ENCODE measurements around the gene MATN1.
A peak's percentile ranks its signal among the peaks of the same experiment; 100 is the strongest.

The MATN1 gene

DNA sequence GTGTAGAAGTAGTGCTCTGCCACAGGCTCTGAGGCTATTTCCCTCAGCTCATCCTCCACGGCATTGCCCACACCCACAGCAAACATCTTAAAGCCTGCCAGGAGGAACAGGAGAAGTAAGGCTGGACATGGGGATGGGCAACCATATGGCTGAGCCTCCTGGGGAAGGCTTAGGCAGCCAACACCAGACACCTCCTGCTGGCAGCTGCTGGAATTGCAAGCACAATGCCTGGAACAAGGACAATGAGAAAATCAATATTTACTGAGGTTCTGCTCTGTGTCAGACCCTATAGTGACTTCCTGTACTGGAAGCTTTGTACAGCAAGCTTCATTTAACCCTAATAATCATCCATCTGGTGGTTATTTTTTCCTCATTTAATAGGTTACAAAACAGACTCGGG lies 8.2 kb downstream of the MATN1 start:
- peak; percentile 34 for DNase-seq

GRCh38 chr1:30714536-30715090 lies 8.8 kb downstream of the MATN1 start:
- no peak for DNase-seq

- no peak for DNase-seq
These were observed 9.4 kb downstream of the MATN1 start for GRCh38 chr1:30714025-30714424.

DNA sequence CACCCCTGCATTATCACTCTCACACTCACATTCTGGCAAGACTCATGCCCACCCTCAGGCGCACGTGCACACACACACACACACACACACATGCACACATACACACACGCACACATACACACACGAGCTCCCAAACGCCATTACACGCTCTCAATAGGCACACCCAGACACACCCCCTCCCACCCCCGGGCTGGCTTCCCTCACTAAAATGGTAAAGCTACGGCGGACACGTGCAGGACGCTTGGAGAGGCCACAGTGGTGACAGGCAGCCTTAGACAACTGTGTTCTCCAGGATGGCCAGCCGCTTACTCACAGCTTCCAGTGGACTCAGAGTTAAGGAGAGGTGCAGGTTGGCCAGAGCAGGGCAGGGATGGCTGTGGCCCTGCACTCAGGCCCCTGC lies 10.1 kb downstream of the MATN1 start:
- no peak for DNase-seq

GRCh38 chr1:30712583-30712982 lies 10.8 kb downstream of the MATN1 start:
- no peak for DNase-seq

GRCh38 chr1:30710407-30710806 lies 13.0 kb downstream of the MATN1 start:
- no peak for DNase-seq

- DNase-seq = no peak
These were observed 15.0 kb downstream of the MATN1 start for GRCh38 chr1:30708361-30708728.

DNA sequence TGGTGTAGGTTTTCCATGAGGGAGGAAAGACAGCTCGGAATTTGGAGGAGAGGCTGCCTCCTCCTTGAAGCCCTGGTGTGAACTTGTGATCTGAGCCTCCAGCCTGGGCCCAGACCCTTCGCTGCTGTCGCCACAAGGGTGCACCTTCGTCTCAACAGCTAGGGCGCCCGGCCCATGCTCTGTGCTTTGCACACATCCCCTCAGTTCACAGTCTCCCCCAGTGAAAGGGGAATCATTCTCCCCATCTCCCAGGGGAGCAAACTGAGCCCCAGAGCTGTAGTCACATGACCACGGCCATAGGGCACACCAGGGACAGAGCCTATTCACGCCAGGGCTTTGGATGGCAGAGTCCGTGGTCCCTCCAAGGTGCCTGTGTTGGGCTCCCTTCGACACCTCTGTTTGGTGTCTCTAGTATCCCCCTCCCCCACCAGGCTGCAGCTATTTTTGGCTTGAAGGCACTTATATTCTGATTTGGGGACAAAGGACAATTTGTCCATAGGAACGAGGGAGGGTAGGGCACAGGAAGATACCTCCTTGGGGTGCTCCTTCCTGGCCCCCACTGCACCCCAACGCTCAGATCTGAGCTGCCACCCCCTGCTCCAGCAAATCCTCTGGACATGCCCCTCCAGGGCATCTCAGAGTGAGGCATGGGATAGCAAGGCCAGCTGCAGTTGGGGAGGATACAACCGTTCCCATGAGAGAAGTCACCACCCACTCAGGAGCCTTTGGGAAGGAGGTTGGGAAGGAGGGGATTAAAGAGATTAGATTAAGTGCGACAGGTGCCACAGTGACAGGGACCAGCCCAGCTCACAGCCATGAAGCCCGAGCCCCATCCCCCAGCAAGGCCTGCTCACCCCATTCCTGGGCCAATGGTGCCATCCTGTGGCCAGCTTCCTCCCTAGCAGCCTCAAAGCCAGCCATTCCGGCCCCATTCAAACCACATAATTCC lies 15.7 kb downstream of the MATN1 start:
- peak; percentile 79 for DNase-seq

DNA sequence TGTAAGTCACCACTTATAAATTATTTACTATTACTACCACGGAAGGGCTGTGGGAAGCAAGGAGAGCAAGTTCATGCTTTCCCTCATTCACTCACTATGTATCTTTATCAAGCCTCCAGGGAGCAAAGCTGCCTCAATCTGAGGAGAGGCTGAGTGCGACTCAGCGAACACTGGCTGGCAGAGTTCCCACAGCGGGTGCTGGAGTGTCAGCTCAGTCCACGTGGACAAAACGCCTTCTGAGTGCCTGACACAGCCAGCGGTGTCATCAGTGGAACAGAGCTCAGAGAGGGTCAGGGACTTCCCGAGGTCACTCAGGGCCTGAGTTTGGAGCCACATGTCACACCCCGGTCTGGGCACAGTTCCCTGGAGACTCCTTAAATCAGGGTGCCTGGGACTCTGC lies 16.9 kb downstream of the MATN1 start:
- DNase-seq = peak; percentile 17

- no peak for DNase-seq
These were observed 17.7 kb downstream of the MATN1 start for GRCh38 chr1:30705698-30706097.

DNA sequence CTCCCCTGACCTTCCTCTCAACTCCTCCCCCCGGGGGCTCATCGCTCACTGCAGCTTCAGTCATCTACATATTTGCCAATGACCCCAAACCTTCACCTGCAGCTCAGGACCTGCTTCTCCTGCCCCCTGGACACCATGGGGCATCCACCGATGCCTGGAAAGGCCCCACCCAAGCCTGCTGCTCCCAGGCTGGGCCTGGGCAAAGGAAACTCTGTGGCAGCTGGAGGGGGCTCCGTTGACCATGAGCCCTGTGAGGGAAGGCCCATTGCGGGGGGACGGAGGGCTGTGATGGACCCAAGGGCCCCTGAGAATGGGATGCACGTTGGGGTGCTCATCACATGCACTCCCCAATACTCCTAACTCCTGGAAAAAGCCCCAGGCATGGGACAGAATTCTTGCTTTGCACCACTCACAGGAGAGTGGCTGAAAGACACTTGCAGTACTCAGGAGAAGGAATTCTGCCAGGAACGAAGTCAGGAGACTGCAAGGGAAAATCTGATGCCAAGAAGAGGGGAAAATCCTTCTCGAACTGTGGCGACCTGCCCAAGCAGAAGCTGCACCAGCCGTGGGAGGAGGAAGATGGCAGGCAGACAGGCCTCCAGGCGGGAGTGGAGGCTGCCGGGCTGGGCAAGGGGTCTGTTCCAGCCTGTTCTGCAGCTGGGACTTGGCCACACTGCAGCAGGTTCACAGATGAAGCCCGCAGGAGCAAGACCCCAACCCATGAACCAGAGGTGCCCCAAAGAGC lies 18.4 kb downstream of the MATN1 start:
- no peak for DNase-seq

DNA sequence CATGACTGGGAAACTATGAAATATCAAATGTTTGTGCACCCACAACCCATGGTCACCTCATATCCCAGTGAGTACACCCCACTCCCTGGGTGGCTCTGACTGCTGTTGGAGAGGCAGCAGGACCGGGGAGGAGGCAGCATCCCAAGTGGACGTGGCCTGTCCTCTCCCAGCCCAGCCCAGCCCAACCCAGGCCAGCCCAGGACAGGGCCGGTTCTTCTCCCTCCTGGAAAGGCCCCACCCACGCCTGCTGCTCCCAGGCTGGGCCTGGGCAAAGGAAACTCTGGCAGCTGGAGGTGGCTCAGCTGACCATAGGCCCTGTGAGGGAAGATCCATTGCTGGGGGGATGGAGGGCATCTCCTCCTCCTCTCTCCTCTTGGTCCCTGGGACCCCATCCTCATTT lies 19.1 kb downstream of the MATN1 start:
- no peak for DNase-seq

- no peak for DNase-seq
These were observed 20.6 kb downstream of the MATN1 start for GRCh38 chr1:30702823-30703222.

- no peak for DNase-seq
These were observed 22.1 kb downstream of the MATN1 start for GRCh38 chr1:30701258-30701633.

DNA sequence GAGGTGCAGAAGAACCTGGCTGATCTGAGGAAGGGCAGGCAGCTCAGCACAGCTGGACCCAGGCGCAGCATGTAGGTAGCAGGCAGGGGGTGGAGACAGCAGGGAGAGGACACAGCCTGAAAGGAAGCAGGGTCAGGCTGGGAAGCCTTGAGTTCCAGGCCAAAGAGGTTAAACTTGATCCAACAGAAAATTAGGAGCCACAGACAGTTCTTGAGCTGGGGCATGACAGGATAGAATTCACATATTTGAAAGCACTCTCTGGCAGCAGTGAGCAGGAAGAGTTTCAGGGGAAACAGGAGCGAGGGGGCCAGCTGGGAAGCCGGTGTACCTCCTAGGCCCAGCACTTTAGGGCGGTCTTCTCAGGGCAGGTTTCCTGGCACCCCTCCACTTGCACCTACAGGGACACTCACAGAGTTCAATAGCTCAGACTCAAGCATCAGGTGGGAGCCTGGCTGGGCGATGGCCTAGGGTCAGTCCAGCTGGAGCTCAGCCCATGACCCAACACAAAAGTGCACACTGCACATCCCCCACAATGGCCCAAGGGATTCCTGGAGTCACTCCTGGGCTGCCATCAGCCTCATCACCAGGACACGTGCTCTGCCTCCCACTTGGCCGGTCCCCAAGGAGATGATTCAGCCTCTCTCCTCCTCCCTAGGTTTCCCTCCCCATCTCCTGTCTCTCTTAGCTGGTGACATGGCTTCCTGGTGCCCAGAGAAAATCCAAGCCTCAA lies 22.7 kb downstream of the MATN1 start:
- DNase-seq = no peak

- DNase-seq = no peak
These were observed 23.6 kb downstream of the MATN1 start for GRCh38 chr1:30699762-30700161.

GRCh38 chr1:30698401-30698981 lies 24.9 kb downstream of the MATN1 start:
- DNase-seq = no peak

GRCh38 chr1:30697571-30698376 lies 25.6 kb downstream of the MATN1 start:
- no peak for DNase-seq

DNA sequence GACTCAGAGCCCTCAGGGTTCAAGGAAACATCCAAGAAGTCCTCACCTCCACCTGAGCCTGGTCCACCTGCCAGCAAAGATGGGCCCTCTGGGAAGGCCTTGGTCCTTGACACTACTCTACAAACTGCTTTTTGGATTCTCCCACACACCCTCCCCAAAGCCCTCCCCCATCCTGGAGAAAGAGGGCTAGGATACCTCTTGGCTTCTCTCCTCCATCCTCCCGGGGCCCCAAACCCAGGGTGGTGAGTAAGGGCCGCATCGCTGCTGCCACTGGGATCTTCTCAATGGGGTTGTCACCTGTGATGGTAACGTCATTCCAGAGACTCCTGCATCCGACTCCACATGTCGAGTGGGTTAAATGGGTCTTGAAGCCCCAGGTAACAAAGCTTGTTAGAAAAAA lies 26.6 kb downstream of the MATN1 start:
- no peak for DNase-seq

DNA sequence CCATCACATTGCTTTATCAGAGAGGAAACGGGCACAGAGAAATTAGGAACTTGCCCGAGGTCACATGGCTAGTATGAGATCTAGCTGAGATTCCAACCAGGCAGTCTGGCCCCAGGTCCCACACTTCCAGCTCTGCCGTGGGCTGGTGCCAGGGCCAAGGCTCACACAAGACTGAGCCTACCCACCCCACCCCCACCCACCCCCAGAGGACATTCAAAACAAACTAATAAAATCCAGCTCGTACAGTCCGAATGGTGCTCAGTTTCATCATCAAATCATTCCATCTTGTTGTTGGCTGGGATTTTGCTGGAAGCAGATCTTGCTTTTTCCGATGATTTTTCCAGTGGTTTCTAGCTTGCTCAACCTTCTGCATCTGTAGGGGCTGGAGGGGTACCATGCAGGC lies 27.9 kb downstream of the MATN1 start:
- DNase-seq = no peak

DNA sequence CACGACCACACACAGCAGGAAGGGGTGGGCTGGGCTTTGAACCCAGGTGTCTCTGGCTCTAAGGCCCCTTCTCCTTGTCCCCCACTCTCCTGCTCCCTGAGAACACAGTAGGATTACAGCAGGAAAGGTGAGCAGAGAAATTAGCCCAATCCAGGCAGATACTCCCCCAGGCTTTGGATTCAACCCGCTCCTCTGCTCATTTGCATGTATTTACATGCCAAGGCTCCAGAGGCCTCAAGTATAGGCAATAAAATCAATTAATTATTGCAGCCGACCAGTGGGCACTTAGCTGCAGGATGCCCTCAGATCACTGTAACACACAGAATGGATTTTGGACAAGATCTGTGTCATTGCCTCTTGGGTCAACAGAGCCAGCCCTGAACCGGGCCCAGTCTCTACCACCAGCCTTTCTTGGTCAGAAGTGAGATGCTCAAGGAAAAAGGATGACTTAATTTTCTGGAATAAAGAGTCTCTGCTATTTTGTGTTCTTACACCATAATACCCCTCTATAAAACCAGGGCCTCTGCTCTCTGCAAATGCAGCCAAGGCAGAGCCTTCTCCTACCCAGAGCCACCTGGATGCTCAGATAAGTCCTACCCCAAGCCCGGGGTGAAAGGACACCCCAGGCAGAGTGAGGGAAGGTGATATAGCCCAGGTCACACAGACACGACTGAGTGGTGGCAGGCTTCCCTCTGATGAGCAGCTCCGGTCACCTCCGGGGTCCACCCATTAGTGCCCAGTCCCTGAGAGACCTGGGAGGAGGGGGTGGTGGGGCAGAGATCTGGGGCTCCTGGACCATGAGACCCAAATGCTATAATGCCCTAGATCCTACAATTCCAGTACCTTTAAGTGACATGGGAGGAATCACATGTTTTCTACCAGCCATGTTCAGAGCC lies 28.9 kb downstream of the MATN1 start:
- no peak for DNase-seq
